ENCODE measurements around the gene PAPSS1.
"Not testable (repeated sequence)": the region's sequence is repeated elsewhere in the genome, so short reads cannot be mapped to it uniquely, and the experiment has no call there.

PAPSS1 gene

GRCh38 chr4:107699466-107700206 is 20.4 kb downstream of the PAPSS1 start:
- TF ChIP-seq SUZ12 (IDR thresholded peaks at IDR 0.05; ENCODE audit: extremely low read depth, insufficient read depth, insufficient read length), result no peak
- no peak for TF ChIP-seq ZNF274 (IDR thresholded peaks at IDR 0.05; ENCODE audit: low read depth, low read length)
- no peak for TF ChIP-seq YY1 (IDR thresholded peaks at IDR 0.05; ENCODE audit: insufficient read depth, insufficient read length)
- Histone ChIP-seq H3K4me3 (ENCODE audit: insufficient read length, low read depth) (no peak overlapping the region), H3K9ac (ENCODE audit: insufficient read length, low read depth) (no peak overlapping the region), H3K9me3 (ENCODE audit: insufficient read depth, low read length) (no peaks in the 10 kb centered on the region), H3K36me3 (ENCODE audit: insufficient read depth, insufficient read length, low read length) (peaks cover 5% of the 10 kb centered on the region), H3K4me1 (ENCODE audit: insufficient read depth, insufficient read length) (no peaks in the 10 kb centered on the region), H3K27me3 (ENCODE audit: insufficient read depth, insufficient read length) (no peaks in the 10 kb centered on the region)
- DNase-seq (ENCODE audit: low read depth, low spot score), result no peak

GRCh38 chr4:107696187-107696586 is 23.8 kb downstream of the PAPSS1 start:
- not testable (repeated sequence) for H3K4me1 ChIP-seq (ENCODE audit: insufficient read depth, insufficient read length); H3K4me3 ChIP-seq (ENCODE audit: insufficient read length, low read depth); H3K27me3 ChIP-seq (ENCODE audit: insufficient read depth, insufficient read length); H3K9ac ChIP-seq (ENCODE audit: insufficient read length, low read depth); DNase-seq (ENCODE audit: low read depth, low spot score); H3K9me3 ChIP-seq (ENCODE audit: insufficient read depth, low read length)
- peaks cover 13% of the 10 kb centered on the region for H3K36me3 ChIP-seq (ENCODE audit: insufficient read depth, insufficient read length, low read length)

- no peak overlapping the region for H3K4me3 ChIP-seq (ENCODE audit: insufficient read length, low read depth)
- no peaks in the 10 kb centered on the region for H3K4me1 ChIP-seq (ENCODE audit: insufficient read depth, insufficient read length)
- no peak for DNase-seq (ENCODE audit: low read depth, low spot score)
- H3K9ac ChIP-seq (ENCODE audit: insufficient read length, low read depth), result no peak overlapping the region
- TF ChIP-seq SUZ12 (IDR thresholded peaks at IDR 0.05; ENCODE audit: extremely low read depth, insufficient read depth, insufficient read length) (no peak), ZNF274 (IDR thresholded peaks at IDR 0.05; ENCODE audit: low read depth, low read length) (no peak), YY1 (IDR thresholded peaks at IDR 0.05; ENCODE audit: insufficient read depth, insufficient read length) (no peak)
- peaks cover 13% of the 10 kb centered on the region for H3K36me3 ChIP-seq (ENCODE audit: insufficient read depth, insufficient read length, low read length)
- no peaks in the 10 kb centered on the region for H3K9me3 ChIP-seq (ENCODE audit: insufficient read depth, low read length)
- no peaks in the 10 kb centered on the region for H3K27me3 ChIP-seq (ENCODE audit: insufficient read depth, insufficient read length)
Observed at GRCh38 chr4:107693132-107693531, 26.9 kb downstream of the PAPSS1 start.

- H3K4me3 ChIP-seq (ENCODE audit: insufficient read length, low read depth), result no peak overlapping the region
- H3K9ac ChIP-seq (ENCODE audit: insufficient read length, low read depth), result no peak overlapping the region
- no peak for TF ChIP-seq SUZ12 (IDR thresholded peaks at IDR 0.05; ENCODE audit: extremely low read depth, insufficient read depth, insufficient read length)
- no peak for TF ChIP-seq ZNF274 (IDR thresholded peaks at IDR 0.05; ENCODE audit: low read depth, low read length)
- TF ChIP-seq YY1 (IDR thresholded peaks at IDR 0.05; ENCODE audit: insufficient read depth, insufficient read length), result no peak
- DNase-seq (ENCODE audit: low read depth, low spot score), result no peak
- peaks cover 8% of the 10 kb centered on the region for H3K36me3 ChIP-seq (ENCODE audit: insufficient read depth, insufficient read length, low read length)
- H3K27me3 ChIP-seq (ENCODE audit: insufficient read depth, insufficient read length), result no peaks in the 10 kb centered on the region
- H3K9me3 ChIP-seq (ENCODE audit: insufficient read depth, low read length), result no peaks in the 10 kb centered on the region
- no peaks in the 10 kb centered on the region for H3K4me1 ChIP-seq (ENCODE audit: insufficient read depth, insufficient read length)
Observed at GRCh38 chr4:107692202-107692601, 27.8 kb downstream of the PAPSS1 start.

GRCh38 chr4:107691378-107691777 is 28.7 kb downstream of the PAPSS1 start:
- H3K9ac ChIP-seq (ENCODE audit: insufficient read length, low read depth), result no peak overlapping the region
- H3K36me3 ChIP-seq (ENCODE audit: insufficient read depth, insufficient read length, low read length), result peaks cover 12% of the 10 kb centered on the region
- no peaks in the 10 kb centered on the region for H3K4me1 ChIP-seq (ENCODE audit: insufficient read depth, insufficient read length)
- no peaks in the 10 kb centered on the region for H3K27me3 ChIP-seq (ENCODE audit: insufficient read depth, insufficient read length)
- DNase-seq (ENCODE audit: low read depth, low spot score), result no peak
- TF ChIP-seq SUZ12 (IDR thresholded peaks at IDR 0.05; ENCODE audit: extremely low read depth, insufficient read depth, insufficient read length) (no peak), ZNF274 (IDR thresholded peaks at IDR 0.05; ENCODE audit: low read depth, low read length) (no peak), YY1 (IDR thresholded peaks at IDR 0.05; ENCODE audit: insufficient read depth, insufficient read length) (no peak)
- H3K9me3 ChIP-seq (ENCODE audit: insufficient read depth, low read length), result no peaks in the 10 kb centered on the region
- no peak overlapping the region for H3K4me3 ChIP-seq (ENCODE audit: insufficient read length, low read depth)

- Histone ChIP-seq H3K9me3 (ENCODE audit: insufficient read depth, low read length) (no peaks in the 10 kb centered on the region), H3K9ac (ENCODE audit: insufficient read length, low read depth) (no peak overlapping the region), H3K4me1 (ENCODE audit: insufficient read depth, insufficient read length) (no peaks in the 10 kb centered on the region), H3K36me3 (ENCODE audit: insufficient read depth, insufficient read length, low read length) (peaks cover 21% of the 10 kb centered on the region), H3K4me3 (ENCODE audit: insufficient read length, low read depth) (no peak overlapping the region), H3K27me3 (ENCODE audit: insufficient read depth, insufficient read length) (no peaks in the 10 kb centered on the region)
- DNase-seq (ENCODE audit: low read depth, low spot score), result no peak
- TF ChIP-seq YY1 (IDR thresholded peaks at IDR 0.05; ENCODE audit: insufficient read depth, insufficient read length) (no peak), SUZ12 (IDR thresholded peaks at IDR 0.05; ENCODE audit: extremely low read depth, insufficient read depth, insufficient read length) (no peak), ZNF274 (IDR thresholded peaks at IDR 0.05; ENCODE audit: low read depth, low read length) (no peak)
Observed at GRCh38 chr4:107689912-107690587, 30.0 kb downstream of the PAPSS1 start.

- no peak for TF ChIP-seq ZNF274 (IDR thresholded peaks at IDR 0.05; ENCODE audit: low read depth, low read length)
- no peak for TF ChIP-seq YY1 (IDR thresholded peaks at IDR 0.05; ENCODE audit: insufficient read depth, insufficient read length)
- TF ChIP-seq SUZ12 (IDR thresholded peaks at IDR 0.05; ENCODE audit: extremely low read depth, insufficient read depth, insufficient read length), result no peak
- Histone ChIP-seq H3K9ac (ENCODE audit: insufficient read length, low read depth) (no peak overlapping the region), H3K27me3 (ENCODE audit: insufficient read depth, insufficient read length) (no peaks in the 10 kb centered on the region), H3K4me1 (ENCODE audit: insufficient read depth, insufficient read length) (no peaks in the 10 kb centered on the region), H3K4me3 (ENCODE audit: insufficient read length, low read depth) (no peak overlapping the region), H3K36me3 (ENCODE audit: insufficient read depth, insufficient read length, low read length) (peaks cover 15% of the 10 kb centered on the region), H3K9me3 (ENCODE audit: insufficient read depth, low read length) (no peaks in the 10 kb centered on the region)
- no peak for DNase-seq (ENCODE audit: low read depth, low spot score)
Observed at GRCh38 chr4:107688421-107688820, 31.6 kb downstream of the PAPSS1 start.
